ENCODE data around the gene CYP27A1. TPM values are rescaled to one million over a fixed set of nuclear protein-coding genes. Genes with fewer than 3 reads are reported as not detected.

Gene CYP27A1
- total RNA-seq, 2 experiments from 2014 or later, result 0.23 TPM; not detected in 1

DNA sequence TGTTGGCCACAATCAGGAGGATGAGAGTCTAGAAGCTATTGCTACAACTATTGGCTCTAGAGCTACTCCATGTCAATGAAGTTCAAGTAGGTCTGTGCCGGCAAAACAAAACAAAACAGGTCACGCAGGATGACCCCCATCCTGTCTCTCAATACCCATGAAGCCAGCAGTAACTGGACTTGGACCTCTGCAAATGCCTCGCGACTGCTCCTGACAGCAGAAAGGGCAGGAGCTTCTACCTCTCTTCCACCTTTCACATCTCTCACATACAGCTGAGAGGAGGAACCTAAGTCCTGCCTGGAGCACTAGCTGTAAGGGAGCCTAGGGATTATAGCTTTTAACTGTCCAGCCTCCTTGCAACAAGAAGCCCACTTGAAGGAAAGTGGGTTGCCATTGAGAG, 33.7 kb downstream of the CYP27A1 start:
- H3K4me1 ChIP-seq (ENCODE audit: insufficient read depth, low read length, poor library complexity, severe bottlenecking), result no peaks in the 10 kb centered on the region
- TF ChIP-seq, protein P1, sequence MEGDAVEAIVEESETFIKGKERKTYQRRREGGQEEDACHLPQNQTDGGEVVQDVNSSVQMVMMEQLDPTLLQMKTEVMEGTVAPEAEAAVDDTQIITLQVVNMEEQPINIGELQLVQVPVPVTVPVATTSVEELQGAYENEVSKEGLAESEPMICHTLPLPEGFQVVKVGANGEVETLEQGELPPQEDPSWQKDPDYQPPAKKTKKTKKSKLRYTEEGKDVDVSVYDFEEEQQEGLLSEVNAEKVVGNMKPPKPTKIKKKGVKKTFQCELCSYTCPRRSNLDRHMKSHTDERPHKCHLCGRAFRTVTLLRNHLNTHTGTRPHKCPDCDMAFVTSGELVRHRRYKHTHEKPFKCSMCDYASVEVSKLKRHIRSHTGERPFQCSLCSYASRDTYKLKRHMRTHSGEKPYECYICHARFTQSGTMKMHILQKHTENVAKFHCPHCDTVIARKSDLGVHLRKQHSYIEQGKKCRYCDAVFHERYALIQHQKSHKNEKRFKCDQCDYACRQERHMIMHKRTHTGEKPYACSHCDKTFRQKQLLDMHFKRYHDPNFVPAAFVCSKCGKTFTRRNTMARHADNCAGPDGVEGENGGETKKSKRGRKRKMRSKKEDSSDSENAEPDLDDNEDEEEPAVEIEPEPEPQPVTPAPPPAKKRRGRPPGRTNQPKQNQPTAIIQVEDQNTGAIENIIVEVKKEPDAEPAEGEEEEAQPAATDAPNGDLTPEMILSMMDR (conservative IDR thresholded peaks at IDR 0.05; ENCODE audit: low read length), result no peak
- TF ChIP-seq EZH2phosphoT487 (IDR thresholded peaks at IDR 0.05; ENCODE audit: borderline replicate concordance, low read depth, low read length), result no peak
- no peaks in the 10 kb centered on the region for H3K9me2 ChIP-seq (ENCODE audit: insufficient read depth, low read length)
- no peak overlapping the region for H3K4me2 ChIP-seq (ENCODE audit: low read length)
- intact Hi-C loops (cut with micrococcal nuclease; ENCODE audit: unreplicated experiment), result no loop called here
- no peak for DNase-seq (ENCODE audit: low spot score)
- no peak overlapping the region for H3K27ac ChIP-seq (ENCODE audit: low read depth, low read length, poor library complexity, severe bottlenecking)
- H3K9me3 ChIP-seq (ENCODE audit: low read length), result no peaks in the 10 kb centered on the region
- ChIA-PET POLR2A (interaction anchor here (0.6 to 0.9 kb wide), 2 partner anchors 12 to 195 kb away, joined by 4 to 10 read pairs; no protein-coding TSS in a partner anchor), CTCF (ENCODE audit: unreplicated experiment) (no interaction called here)
- H2AFZ ChIP-seq (ENCODE audit: low read length), result no peak overlapping the region
- no peak overlapping the region for H3K4me3 ChIP-seq (ENCODE audit: low read depth, low read length, poor library complexity, severe bottlenecking)
- no peaks in the 10 kb centered on the region for H3K79me2 ChIP-seq (ENCODE audit: insufficient read depth, low read depth, low read length)
- no peaks in the 10 kb centered on the region for H3K36me3 ChIP-seq (ENCODE audit: insufficient read depth, low read length)
- BruUV-seq (replicated peaks), result no TSS peak
- H4K20me1 ChIP-seq (ENCODE audit: insufficient read depth, low read length), result no peaks in the 10 kb centered on the region

DNA sequence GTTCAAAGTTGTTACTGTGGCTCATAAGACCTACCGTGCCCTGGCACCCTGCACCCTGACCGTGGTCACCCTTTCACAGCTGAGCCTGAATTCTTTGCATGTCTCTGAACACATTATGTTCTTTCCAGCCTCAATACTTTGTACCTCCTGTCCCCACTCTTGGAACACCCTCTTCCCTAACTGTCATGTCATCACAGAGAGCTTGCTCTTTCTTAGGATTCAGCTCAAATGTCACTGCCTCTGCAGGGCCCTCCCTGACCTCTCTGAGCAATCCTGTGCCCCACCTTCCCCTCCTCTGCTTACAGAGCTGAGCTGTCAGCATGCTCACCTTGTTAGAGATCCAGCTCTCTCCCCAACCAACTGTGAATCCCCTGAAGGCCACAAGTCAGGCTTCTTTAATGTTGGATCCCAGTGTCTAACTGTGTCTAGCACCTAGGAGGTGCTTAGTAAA, 34.6 kb downstream of the CYP27A1 start:
- H3K9me2 ChIP-seq (ENCODE audit: insufficient read depth, low read length), result no peaks in the 10 kb centered on the region
- no peak overlapping the region for H3K4me3 ChIP-seq (ENCODE audit: low read depth, low read length, poor library complexity, severe bottlenecking)
- DNase-seq (ENCODE audit: low spot score), result no peak
- H4K20me1 ChIP-seq (ENCODE audit: insufficient read depth, low read length), result no peaks in the 10 kb centered on the region
- BruUV-seq (replicated peaks), result no TSS peak
- H3K27ac ChIP-seq (ENCODE audit: low read depth, low read length, poor library complexity, severe bottlenecking), result no peak overlapping the region
- ChIA-PET POLR2A (interaction anchor here (0.6 to 1.2 kb wide), 3 partner anchors 10 to 27 kb away, joined by 3 to 4 read pairs (median 4); no protein-coding TSS in a partner anchor), CTCF (ENCODE audit: unreplicated experiment) (no interaction called here)
- H3K4me2 ChIP-seq (ENCODE audit: low read length), result no peak overlapping the region
- H3K4me1 ChIP-seq (ENCODE audit: insufficient read depth, low read length, poor library complexity, severe bottlenecking), result no peaks in the 10 kb centered on the region
- intact Hi-C loops (cut with micrococcal nuclease; ENCODE audit: unreplicated experiment), result no loop called here
- H2AFZ ChIP-seq (ENCODE audit: low read length), result no peak overlapping the region
- no peaks in the 10 kb centered on the region for H3K9me3 ChIP-seq (ENCODE audit: low read length)
- no peak for TF ChIP-seq EZH2phosphoT487 (IDR thresholded peaks at IDR 0.05; ENCODE audit: borderline replicate concordance, low read depth, low read length)
- TF ChIP-seq, protein P1 (conservative IDR thresholded peaks at IDR 0.05; ENCODE audit: low read length), result no peak
- H3K36me3 ChIP-seq (ENCODE audit: insufficient read depth, low read length), result no peaks in the 10 kb centered on the region
- H3K79me2 ChIP-seq (ENCODE audit: insufficient read depth, low read depth, low read length), result no peaks in the 10 kb centered on the region

DNA sequence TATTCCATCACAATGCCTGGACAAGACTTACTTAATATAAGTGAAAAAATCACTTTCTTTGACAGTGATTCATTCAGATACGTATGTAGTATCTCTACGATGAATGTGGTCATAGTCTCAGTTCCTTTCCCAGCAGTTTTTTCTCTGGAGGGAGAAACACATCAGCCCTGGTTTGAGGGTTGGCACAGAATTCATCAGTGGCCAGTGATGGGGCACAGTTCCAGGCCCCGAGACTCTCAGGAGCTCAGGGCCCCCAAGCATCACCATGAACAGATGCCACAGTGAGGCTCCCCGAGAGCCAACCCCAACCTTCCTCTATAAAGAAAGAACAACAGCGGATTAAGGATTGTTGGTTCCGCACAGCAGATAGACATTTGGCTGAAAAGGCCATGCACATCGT, 37.1 kb downstream of the CYP27A1 start:
- ChIA-PET CTCF (ENCODE audit: unreplicated experiment) (no interaction called here), POLR2A (no interaction called here)
- no peaks in the 10 kb centered on the region for H3K4me1 ChIP-seq (ENCODE audit: insufficient read depth, low read length, poor library complexity, severe bottlenecking)
- TF ChIP-seq EZH2phosphoT487 (IDR thresholded peaks at IDR 0.05; ENCODE audit: borderline replicate concordance, low read depth, low read length), result no peak
- BruUV-seq (replicated peaks), result no TSS peak
- H4K20me1 ChIP-seq (ENCODE audit: insufficient read depth, low read length), result no peaks in the 10 kb centered on the region
- H3K27ac ChIP-seq (ENCODE audit: low read depth, low read length, poor library complexity, severe bottlenecking), result no peak overlapping the region
- no peak overlapping the region for H2AFZ ChIP-seq (ENCODE audit: low read length)
- no peak for DNase-seq (ENCODE audit: low spot score)
- no peaks in the 10 kb centered on the region for H3K79me2 ChIP-seq (ENCODE audit: insufficient read depth, low read depth, low read length)
- no peak overlapping the region for H3K4me3 ChIP-seq (ENCODE audit: low read depth, low read length, poor library complexity, severe bottlenecking)
- intact Hi-C loops (cut with micrococcal nuclease; ENCODE audit: unreplicated experiment), result no loop called here
- H3K4me2 ChIP-seq (ENCODE audit: low read length), result no peak overlapping the region
- no peaks in the 10 kb centered on the region for H3K36me3 ChIP-seq (ENCODE audit: insufficient read depth, low read length)
- H3K9me3 ChIP-seq (ENCODE audit: low read length), result no peaks in the 10 kb centered on the region
- no peaks in the 10 kb centered on the region for H3K9me2 ChIP-seq (ENCODE audit: insufficient read depth, low read length)
